ENCODE data around the gene SH2D3C.

Gene SH2D3C

DNA sequence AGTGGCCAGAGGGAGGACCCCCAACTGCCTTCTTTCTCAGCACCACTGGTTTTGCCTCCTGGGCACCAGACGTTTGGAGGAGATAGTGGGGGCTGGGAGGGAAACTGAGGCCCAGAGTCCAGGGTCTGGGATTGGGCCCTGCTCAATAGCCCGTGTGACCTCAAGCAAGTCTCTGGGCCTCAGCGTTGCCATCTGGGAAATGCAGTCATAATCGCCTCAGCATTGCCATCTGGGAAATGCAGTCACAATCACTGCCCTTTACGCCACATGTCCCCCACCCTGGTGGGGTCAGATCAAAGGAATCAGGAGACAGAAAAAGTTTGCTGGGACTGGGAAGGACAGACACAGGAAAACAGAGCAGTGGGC lies 1.6 kb downstream of the SH2D3C start:
- H3K9ac ChIP-seq (ENCODE audit: low read length), result peak overlapping the region; percentile 96
- peaks cover 21% of the 10 kb centered on the region for H3K4me1 ChIP-seq (ENCODE audit: low read length)
- H3K4me2 ChIP-seq (ENCODE audit: low read depth, low read length), result peak overlapping the region; percentile 93
- DNase-seq, result peak; percentile 44
- peak overlapping the region; percentile 78 for H3K4me3 ChIP-seq (ENCODE audit: low read length)
- H3K27ac ChIP-seq (ENCODE audit: low read length), result peak overlapping the region; percentile 98
- H4K20me1 ChIP-seq (ENCODE audit: insufficient read depth, low read length), result no peaks in the 10 kb centered on the region
- no peak overlapping the region for H2AFZ ChIP-seq (ENCODE audit: low read length)
- H3K9me2 ChIP-seq (replicated peaks; ENCODE audit: insufficient read depth, low read length), result no peaks in the 10 kb centered on the region
- H3K79me2 ChIP-seq (ENCODE audit: low read length), result peaks cover 56% of the 10 kb centered on the region
- TF ChIP-seq CTCF (IDR thresholded peaks at IDR 0.05; ENCODE audit: low read length) (no peak), EZH2phosphoT487 (IDR thresholded peaks at IDR 0.05; ENCODE audit: low read length) (no peak), EZH2 (optimal IDR thresholded peaks at IDR 0.05; ENCODE audit: low read depth, low read length) (no peak)
- peaks cover 6% of the 10 kb centered on the region; the same call in 1 of the 2 replicates for H3K36me3 ChIP-seq (replicated peaks; ENCODE audit: insufficient read depth, low read length)
- H3K9me3 ChIP-seq (replicated peaks; ENCODE audit: insufficient read depth, low read length), result no peaks in the 10 kb centered on the region
- H3F3A ChIP-seq (ENCODE audit: insufficient read depth, low read length), result peaks cover 47% of the 10 kb centered on the region
- no peaks in the 10 kb centered on the region for H3K27me3 ChIP-seq (replicated peaks; ENCODE audit: insufficient read depth, low read length)

DNA sequence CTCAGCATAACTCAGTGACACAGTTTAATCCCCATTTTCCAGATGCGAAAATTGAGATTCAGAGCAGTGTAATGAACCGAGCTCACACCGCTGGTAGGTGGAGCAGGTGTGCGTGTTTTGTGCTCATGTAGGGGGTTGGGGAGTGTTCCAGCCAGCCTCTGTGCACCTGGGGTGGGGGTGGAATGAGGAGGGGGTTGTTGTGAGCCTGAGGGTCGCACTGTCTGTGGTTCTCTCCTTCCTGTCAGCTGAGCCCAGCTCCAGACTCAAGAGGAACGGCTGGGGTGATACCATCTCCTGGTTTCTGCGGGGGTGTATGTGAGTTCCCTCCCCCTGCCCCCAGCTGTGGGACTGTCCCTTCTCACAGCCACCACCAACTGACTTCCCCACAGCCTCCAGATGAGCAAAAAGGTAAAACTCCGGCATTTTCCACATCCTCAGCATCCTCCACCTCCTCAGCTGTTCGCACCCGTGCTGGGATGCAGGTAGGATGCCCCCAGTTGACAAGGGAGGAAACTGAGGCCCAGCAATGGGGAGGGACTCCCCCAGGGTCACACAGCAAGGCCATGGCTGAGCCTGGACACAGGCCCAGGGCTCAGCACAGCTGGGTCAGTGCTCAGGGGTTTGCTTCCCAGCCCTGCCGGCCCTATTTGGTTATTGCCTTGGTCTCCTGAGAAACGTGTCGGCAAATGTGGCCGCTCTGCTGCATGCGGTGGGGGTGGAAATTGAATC lies 2.1 kb downstream of the SH2D3C start:
- H2AFZ ChIP-seq (ENCODE audit: low read length), result no peak overlapping the region
- peaks cover 25% of the 10 kb centered on the region for H3K4me1 ChIP-seq (ENCODE audit: low read length)
- no peaks in the 10 kb centered on the region for H3K27me3 ChIP-seq (replicated peaks; ENCODE audit: insufficient read depth, low read length)
- peaks cover 52% of the 10 kb centered on the region for H3F3A ChIP-seq (ENCODE audit: insufficient read depth, low read length)
- H3K9me2 ChIP-seq (replicated peaks; ENCODE audit: insufficient read depth, low read length), result no peaks in the 10 kb centered on the region
- H3K4me2 ChIP-seq (ENCODE audit: low read depth, low read length), result peak overlapping the region; percentile 93
- peak overlapping the region; percentile 96 for H3K9ac ChIP-seq (ENCODE audit: low read length)
- peaks cover 6% of the 10 kb centered on the region; the same call in 1 of the 2 replicates for H3K36me3 ChIP-seq (replicated peaks; ENCODE audit: insufficient read depth, low read length)
- H3K9me3 ChIP-seq (replicated peaks; ENCODE audit: insufficient read depth, low read length), result no peaks in the 10 kb centered on the region
- peak overlapping the region; percentile 98 for H3K27ac ChIP-seq (ENCODE audit: low read length)
- no peaks in the 10 kb centered on the region for H4K20me1 ChIP-seq (ENCODE audit: insufficient read depth, low read length)
- peak; percentile 83 for DNase-seq
- no peak; the same call in 1 of the 2 replicates for TF ChIP-seq CTCF (IDR thresholded peaks at IDR 0.05; ENCODE audit: low read length)
- H3K79me2 ChIP-seq (ENCODE audit: low read length), result peaks cover 56% of the 10 kb centered on the region
- peak overlapping the region; percentile 78 for H3K4me3 ChIP-seq (ENCODE audit: low read length)

DNA sequence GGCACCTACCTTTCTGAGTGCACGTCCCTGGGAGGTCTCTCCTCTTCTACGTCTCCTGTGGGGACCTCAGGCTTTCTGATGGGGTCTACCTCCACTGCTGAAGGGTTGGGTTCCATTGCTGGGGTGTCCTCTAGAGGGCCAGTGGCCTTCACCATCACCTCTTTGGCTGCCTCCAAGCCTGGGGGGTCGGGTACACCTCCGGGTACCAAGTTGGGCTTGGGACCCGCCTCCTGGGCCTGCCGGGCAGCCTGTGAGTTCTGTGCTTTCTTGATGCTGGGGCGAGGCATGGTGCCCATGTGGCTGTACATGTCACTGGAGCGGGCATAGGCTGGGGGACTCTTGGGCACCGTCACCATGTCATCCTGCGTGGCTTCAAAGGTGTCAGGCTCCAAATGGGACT lies 4.5 kb downstream of the SH2D3C start:
- H3K4me1 ChIP-seq (ENCODE audit: low read length), result peaks cover 23% of the 10 kb centered on the region
- no peaks in the 10 kb centered on the region for H4K20me1 ChIP-seq (ENCODE audit: insufficient read depth, low read length)
- H3K4me3 ChIP-seq (ENCODE audit: low read length), result no peak overlapping the region
- H3K79me2 ChIP-seq (ENCODE audit: low read length), result peaks cover 66% of the 10 kb centered on the region
- no peak for DNase-seq
- no peak overlapping the region for H3K27ac ChIP-seq (ENCODE audit: low read length)
- H3K9ac ChIP-seq (ENCODE audit: low read length), result no peak overlapping the region
- no peak overlapping the region for H2AFZ ChIP-seq (ENCODE audit: low read length)
- H3F3A ChIP-seq (ENCODE audit: insufficient read depth, low read length), result peaks cover 51% of the 10 kb centered on the region
- H3K9me2 ChIP-seq (replicated peaks; ENCODE audit: insufficient read depth, low read length), result no peaks in the 10 kb centered on the region
- no peak overlapping the region for H3K4me2 ChIP-seq (ENCODE audit: low read depth, low read length)
- H3K27me3 ChIP-seq (replicated peaks; ENCODE audit: insufficient read depth, low read length), result no peaks in the 10 kb centered on the region
- no peaks in the 10 kb centered on the region for H3K9me3 ChIP-seq (replicated peaks; ENCODE audit: insufficient read depth, low read length)
- peaks cover 6% of the 10 kb centered on the region; the same call in 1 of the 2 replicates for H3K36me3 ChIP-seq (replicated peaks; ENCODE audit: insufficient read depth, low read length)
- TF ChIP-seq CTCF (IDR thresholded peaks at IDR 0.05; ENCODE audit: low read length) (no peak), EZH2phosphoT487 (IDR thresholded peaks at IDR 0.05; ENCODE audit: low read length) (no peak), EZH2 (optimal IDR thresholded peaks at IDR 0.05; ENCODE audit: low read depth, low read length) (no peak)
